Measurements from ENCODE around the gene HOXB13.

DNA sequence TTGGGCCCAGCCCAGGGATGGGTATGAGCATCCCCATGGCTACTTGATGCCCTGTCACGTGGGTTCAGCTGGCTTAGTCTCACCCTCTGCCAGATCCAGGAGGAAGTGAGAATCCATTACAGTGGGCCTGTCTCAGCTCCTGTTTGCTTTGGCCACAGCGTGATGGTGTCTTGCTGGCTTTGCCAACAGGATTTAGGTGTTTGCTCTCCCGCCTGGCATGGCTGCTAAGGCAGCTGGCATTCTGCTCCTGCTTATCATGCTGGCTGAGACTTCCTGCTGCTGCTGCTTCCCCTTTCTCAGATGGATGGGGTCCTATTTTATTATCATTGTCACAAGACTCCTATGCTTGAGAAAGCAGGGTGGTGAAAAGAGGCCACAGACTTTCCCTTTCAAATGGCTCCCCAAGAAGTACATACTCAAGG lies 28.3 kb upstream of the HOXB13 start:
- TF ChIP-seq ZFP1 (CRISPR knock-in tag; IDR thresholded peaks at IDR 0.05) = no peak
- TF ChIP-seq, protein P1, sequence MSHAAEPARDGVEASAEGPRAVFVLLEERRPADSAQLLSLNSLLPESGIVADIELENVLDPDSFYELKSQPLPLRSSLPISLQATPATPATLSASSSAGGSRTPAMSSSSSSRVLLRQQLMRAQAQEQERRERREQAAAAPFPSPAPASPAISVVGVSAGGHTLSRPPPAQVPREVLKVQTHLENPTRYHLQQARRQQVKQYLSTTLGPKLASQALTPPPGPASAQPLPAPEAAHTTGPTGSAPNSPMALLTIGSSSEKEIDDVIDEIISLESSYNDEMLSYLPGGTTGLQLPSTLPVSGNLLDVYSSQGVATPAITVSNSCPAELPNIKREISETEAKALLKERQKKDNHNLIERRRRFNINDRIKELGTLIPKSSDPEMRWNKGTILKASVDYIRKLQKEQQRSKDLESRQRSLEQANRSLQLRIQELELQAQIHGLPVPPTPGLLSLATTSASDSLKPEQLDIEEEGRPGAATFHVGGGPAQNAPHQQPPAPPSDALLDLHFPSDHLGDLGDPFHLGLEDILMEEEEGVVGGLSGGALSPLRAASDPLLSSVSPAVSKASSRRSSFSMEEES (CRISPR knock-in tag; IDR thresholded peaks at IDR 0.05) = no peak
- no peak for TF ChIP-seq HCFC1 (IDR thresholded peaks at IDR 0.05; ENCODE audit: low read depth, low read length)
- no peak for TF ChIP-seq NFE2L2 (IDR thresholded peaks at IDR 0.05; ENCODE audit: low read length)
- no peak for TF ChIP-seq JUND (CRISPR knock-in tag; IDR thresholded peaks at IDR 0.05)
- TF ChIP-seq ZNF839 (CRISPR knock-in tag; IDR thresholded peaks at IDR 0.05; ENCODE audit: borderline replicate concordance) = no peak
- TF ChIP-seq U2AF1 (optimal IDR thresholded peaks at IDR 0.05; ENCODE audit: low read depth, low read length) = no peak
- TF ChIP-seq, protein P2, sequence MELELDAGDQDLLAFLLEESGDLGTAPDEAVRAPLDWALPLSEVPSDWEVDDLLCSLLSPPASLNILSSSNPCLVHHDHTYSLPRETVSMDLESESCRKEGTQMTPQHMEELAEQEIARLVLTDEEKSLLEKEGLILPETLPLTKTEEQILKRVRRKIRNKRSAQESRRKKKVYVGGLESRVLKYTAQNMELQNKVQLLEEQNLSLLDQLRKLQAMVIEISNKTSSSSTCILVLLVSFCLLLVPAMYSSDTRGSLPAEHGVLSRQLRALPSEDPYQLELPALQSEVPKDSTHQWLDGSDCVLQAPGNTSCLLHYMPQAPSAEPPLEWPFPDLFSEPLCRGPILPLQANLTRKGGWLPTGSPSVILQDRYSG (CRISPR knock-in tag; IDR thresholded peaks at IDR 0.05) = no peak
- no peak for TF ChIP-seq PHF8 (CRISPR knock-in tag; IDR thresholded peaks at IDR 0.05)
- TF ChIP-seq, protein P3, sequence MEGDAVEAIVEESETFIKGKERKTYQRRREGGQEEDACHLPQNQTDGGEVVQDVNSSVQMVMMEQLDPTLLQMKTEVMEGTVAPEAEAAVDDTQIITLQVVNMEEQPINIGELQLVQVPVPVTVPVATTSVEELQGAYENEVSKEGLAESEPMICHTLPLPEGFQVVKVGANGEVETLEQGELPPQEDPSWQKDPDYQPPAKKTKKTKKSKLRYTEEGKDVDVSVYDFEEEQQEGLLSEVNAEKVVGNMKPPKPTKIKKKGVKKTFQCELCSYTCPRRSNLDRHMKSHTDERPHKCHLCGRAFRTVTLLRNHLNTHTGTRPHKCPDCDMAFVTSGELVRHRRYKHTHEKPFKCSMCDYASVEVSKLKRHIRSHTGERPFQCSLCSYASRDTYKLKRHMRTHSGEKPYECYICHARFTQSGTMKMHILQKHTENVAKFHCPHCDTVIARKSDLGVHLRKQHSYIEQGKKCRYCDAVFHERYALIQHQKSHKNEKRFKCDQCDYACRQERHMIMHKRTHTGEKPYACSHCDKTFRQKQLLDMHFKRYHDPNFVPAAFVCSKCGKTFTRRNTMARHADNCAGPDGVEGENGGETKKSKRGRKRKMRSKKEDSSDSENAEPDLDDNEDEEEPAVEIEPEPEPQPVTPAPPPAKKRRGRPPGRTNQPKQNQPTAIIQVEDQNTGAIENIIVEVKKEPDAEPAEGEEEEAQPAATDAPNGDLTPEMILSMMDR (CRISPR knock-in tag; IDR thresholded peaks at IDR 0.05) = no peak
- TF ChIP-seq, protein P4, sequence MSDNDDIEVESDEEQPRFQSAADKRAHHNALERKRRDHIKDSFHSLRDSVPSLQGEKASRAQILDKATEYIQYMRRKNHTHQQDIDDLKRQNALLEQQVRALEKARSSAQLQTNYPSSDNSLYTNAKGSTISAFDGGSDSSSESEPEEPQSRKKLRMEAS (IDR thresholded peaks at IDR 0.05) = no peak
- no peak for TF ChIP-seq SP1 (IDR thresholded peaks at IDR 0.05)
- TF ChIP-seq SP1 (CRISPR knock-in tag; IDR thresholded peaks at IDR 0.05) = no peak

Measured in HepG2 (cell line).